AG10803 (cell line): ENCODE data around the gene KCNH5.
A peak's percentile ranks its signal among the peaks of the same experiment; 100 is the strongest.

Experiments
- DNase-seq: peaks from one replicate; pipeline ENCODE4 v3.0.0; 2010; ENCODE audit warnings: low read depth
- H3K4me3 ChIP-seq: 2 replicates; pipeline ENCODE4 v1.5.1; 2011; ENCODE audit warnings: mild to moderate bottlenecking, low read length, control low read depth
- CTCF ChIP-seq: conservative IDR thresholded peaks from 2 replicates; pipeline ENCODE4 v1.5.1; 2011; ENCODE audit warnings: mild to moderate bottlenecking, low read length, control low read depth, inconsistent platforms

KCNH5 gene

DNA sequence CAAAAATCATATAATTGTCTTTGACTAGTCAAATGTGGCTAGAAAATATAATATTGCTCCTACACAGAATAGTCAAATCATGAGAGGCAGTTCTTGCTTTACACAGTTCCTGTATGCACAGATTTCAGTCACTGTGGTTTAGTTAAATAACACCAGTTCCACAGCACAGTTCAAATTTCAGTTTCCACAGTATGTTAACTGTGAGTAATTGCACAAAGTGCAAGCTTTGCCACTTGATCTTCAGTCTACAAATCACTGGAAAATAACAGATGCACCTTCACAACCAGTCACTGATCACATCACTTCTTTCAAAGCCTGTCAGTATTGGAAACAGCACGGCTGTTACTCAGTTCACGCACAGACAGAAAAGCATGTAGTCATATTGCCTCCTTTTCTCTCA, 38.7 kb downstream of the KCNH5 start:
- H3K4me3 ChIP-seq, result no peak overlapping the region
- DNase-seq, result no peak
- TF ChIP-seq CTCF, result no peak

GRCh38 chr14:62994096-62994495, 51.2 kb downstream of the KCNH5 start:
- H3K4me3 ChIP-seq, result no peak overlapping the region
- no peak for TF ChIP-seq CTCF
- no peak for DNase-seq

- no peak for TF ChIP-seq CTCF
- DNase-seq, result no peak
Measured at GRCh38 chr14:62988967-62989366, 56.3 kb downstream of the KCNH5 start.

DNA sequence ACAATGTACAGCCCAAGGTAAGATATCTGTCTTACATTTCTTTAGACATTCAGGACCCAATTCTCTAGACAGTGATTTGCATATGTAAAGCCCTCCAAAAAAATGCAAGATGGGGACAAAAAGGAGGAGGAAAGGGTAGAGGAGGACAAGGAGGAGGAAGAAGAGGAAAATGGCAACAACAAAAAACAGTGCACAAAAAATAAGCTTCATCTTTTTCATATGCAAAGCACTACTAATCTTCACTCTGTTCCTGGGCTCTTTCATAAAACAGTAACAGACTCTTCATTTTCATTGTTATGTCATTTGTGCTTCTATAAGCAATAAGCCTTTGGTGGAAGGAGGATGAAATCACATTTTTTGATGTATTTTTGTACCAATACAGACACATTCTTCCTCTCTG, 61.4 kb downstream of the KCNH5 start:
- no peak for TF ChIP-seq CTCF
- no peak overlapping the region for H3K4me3 ChIP-seq
- DNase-seq, result no peak

More at GRCh38 chr14:62988967-62989366, 56.3 kb downstream of the KCNH5 start:
- no peak overlapping the region for H3K4me3 ChIP-seq

- TF ChIP-seq CTCF, result no peak
- H3K4me3 ChIP-seq, result no peak overlapping the region
- DNase-seq, result no peak
Measured at GRCh38 chr14:62980693-62981092, 64.6 kb downstream of the KCNH5 start.

DNA sequence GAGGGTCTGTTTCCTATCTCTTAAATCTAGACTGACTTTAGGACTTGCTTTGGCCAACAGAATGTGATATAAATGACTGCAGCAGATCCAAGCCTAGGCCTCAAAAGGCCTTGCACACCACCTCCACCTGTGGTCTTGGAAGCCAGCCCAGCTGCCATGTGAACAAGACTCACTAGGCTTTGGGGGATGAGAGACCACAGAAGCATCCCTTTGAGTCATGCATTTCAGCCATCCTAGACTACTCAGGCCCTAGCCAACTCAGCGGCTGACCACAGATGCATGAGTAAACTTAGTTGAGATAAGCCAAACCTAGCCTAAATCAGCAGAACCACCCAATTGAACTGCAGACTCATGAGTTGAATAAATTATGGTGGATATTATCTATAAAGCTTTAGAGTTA, 87.7 kb downstream of the KCNH5 start:
- no peak for TF ChIP-seq CTCF
- peak; percentile 31 for DNase-seq
- H3K4me3 ChIP-seq, result no peak overlapping the region

- no peak for DNase-seq
- no peak for TF ChIP-seq CTCF
Measured at GRCh38 chr14:62956413-62956812, 88.8 kb downstream of the KCNH5 start.

More at GRCh38 chr14:62956413-62956812, 88.8 kb downstream of the KCNH5 start:
- H3K4me3 ChIP-seq, result no peak overlapping the region
